ENCODE data around the gene SRSF5.
"Not testable (repeated sequence)": the region's sequence is repeated elsewhere in the genome, so short reads cannot be mapped to it uniquely, and the experiment has no call there.

SRSF5 gene

DNA sequence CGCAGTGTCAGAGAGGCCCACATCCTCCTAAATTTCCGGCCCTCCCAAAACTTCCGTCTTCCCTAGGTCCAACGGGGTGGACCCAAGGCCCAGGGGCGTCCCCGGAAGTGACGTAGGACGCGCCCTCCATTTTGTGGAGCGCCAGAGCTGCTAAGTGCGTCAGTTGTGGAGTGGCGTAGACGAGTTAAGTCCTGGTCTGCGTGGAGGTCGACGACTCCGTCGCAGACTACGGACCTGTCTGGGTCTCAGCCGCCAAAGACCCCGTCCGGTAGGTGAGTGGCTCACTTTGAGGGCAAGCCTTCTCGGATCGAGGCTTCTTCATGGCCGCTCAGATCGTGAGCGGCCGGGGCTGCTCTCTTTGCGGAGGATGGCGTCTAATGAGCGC lies at the start of gene SRSF5:
Gene SRSF5, plus strand, starts transcription at position 159 of the 385 bp plus-strand sequence. CDS start 1,015 bp downstream, outside the sequence.
- DNase-seq (ENCODE audit: low read depth in 2 of 2) = peak; percentile 99
- TF ChIP-seq CTCF (IDR thresholded peaks at IDR 0.05; ENCODE audit: low read depth, low read length) = no peak
- peak within 1 kb of the TSS; percentile 96 to 99 for H3K4me3 ChIP-seq (replicated peaks in 1 of 2; ENCODE audit: low read depth in 2 of 2, low read length in 2 of 2)

DNA sequence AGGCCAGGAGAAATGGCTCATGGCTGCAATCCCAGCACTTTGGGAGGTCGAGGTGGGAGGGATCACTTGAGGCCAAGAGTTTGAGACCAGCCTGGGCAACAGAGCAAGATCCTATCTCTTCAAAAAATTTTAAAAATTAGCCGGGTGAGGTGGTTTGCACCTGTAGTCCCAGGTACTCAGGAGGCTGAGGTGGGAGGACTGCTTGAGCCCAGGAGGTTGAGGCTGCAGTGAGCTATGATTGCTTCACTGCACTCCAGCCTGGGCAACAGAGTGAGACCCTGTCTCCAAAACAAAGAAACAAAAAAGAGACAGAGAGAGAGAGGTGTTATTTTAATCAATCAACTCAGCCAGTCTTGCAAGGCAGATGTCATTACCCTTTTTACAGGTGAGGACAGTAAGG lies 48.3 kb upstream of the SRSF5 start:
- H3K4me3 ChIP-seq (replicated peaks in 1 of 2; ENCODE audit: low read depth in 2 of 2, low read length in 2 of 2); DNase-seq (ENCODE audit: low read depth in 2 of 2): not testable (repeated sequence)

- H3K4me3 ChIP-seq (replicated peaks in 1 of 2; ENCODE audit: low read depth in 2 of 2, low read length in 2 of 2) = no peak overlapping the region
- peak; percentile 98 to 100 for DNase-seq (ENCODE audit: low read depth in 2 of 2)
- no peak for TF ChIP-seq CTCF (IDR thresholded peaks at IDR 0.05; ENCODE audit: low read depth, low read length)
Measured at GRCh38 chr14:69719501-69719951, 47.4 kb upstream of the SRSF5 start.

DNA sequence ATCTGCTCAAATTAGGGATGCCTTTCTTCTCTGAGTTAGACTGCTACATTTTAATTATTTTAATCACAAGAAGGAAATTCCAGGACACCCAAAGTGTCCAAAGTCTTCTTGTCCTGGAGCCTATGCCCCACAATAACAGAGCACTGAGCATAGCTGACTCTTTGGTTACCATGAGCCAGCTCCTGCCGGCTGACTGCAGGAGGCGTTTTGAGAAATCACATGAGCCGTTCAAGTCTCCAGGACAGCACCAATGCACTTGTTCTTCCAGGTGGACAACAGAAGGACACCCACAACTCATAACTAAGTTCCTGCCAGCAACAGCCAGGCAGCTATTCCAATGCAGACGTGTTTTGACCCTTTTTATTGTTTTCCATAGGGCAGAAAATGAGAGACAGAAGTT lies 46.0 kb upstream of the SRSF5 start:
- no peak for DNase-seq (ENCODE audit: low read depth in 2 of 2)
- no peak overlapping the region for H3K4me3 ChIP-seq (replicated peaks in 1 of 2; ENCODE audit: low read depth in 2 of 2, low read length in 2 of 2)
- TF ChIP-seq CTCF (IDR thresholded peaks at IDR 0.05; ENCODE audit: low read depth, low read length) = no peak

GRCh38 chr14:69726761-69727511 lies 40.0 kb upstream of the SRSF5 start:
- peak; percentile 81 to 82 for DNase-seq (ENCODE audit: low read depth in 2 of 2)
- peak; percentile 99 for TF ChIP-seq CTCF (IDR thresholded peaks at IDR 0.05; ENCODE audit: low read depth, low read length)
- peak overlapping the region in 1 of 2 donors; percentile 30 for H3K4me3 ChIP-seq (replicated peaks in 1 of 2; ENCODE audit: low read depth in 2 of 2, low read length in 2 of 2)

DNA sequence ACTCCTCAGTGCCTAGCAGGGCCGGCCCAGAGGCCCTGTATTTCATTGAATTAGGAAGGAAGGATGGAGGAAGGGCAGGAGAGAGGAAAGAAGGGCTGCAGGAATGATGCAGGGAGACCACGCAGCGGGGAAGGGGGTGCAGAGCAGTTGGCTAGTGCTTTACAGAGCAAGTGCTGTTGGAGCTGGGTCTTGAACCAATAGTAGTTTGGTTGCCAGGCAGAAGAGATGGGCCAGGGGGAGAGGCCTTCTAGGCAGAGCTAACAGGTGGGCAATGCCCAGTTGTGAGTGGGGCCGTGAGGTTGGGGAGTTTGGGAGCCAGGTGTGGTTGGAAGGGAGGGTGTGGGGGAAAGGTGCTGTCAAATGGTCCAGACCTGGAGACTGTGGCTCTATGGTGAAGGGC lies 39.1 kb upstream of the SRSF5 start:
- no peak for DNase-seq (ENCODE audit: low read depth in 2 of 2)
- H3K4me3 ChIP-seq (replicated peaks in 1 of 2; ENCODE audit: low read depth in 2 of 2, low read length in 2 of 2) = no peak overlapping the region
- no peak for TF ChIP-seq CTCF (IDR thresholded peaks at IDR 0.05; ENCODE audit: low read depth, low read length)

DNA sequence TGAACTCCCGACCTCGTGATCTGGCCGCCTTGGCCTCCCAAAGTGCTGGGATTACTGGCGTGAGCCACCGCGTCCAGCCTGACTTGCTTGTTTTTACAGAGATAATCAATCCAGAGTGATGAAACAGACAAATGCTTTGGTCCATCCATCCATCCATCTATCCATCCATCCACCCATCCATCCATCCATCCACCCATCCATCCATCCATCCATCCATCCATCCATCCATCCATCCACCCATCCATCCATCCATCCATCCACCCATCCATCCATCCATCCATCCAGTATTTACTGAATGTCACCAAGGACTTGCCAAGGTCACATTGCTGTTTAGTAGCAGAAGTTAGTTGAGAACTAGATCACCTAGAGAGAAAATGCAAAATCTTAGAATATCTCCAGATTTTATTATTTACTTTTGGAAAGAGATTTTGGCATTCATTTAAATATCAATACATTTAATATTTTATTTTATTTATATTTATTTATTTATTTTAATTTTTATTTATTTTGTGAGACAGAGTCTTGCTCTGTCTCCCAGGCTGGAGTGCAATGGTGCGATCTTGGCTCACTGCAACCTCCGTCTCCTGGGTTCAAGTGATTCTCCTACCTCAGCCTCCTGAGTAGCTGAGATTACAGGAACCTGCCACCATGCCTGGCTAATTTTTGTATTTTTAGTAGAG lies 34.9 kb upstream of the SRSF5 start:
- DNase-seq (ENCODE audit: low read depth in 2 of 2); H3K4me3 ChIP-seq (replicated peaks in 1 of 2; ENCODE audit: low read depth in 2 of 2, low read length in 2 of 2): not testable (repeated sequence)

GRCh38 chr14:69736405-69736804 lies 30.5 kb upstream of the SRSF5 start:
- not testable (repeated sequence) for H3K4me3 ChIP-seq (replicated peaks in 1 of 2; ENCODE audit: low read depth in 2 of 2, low read length in 2 of 2); DNase-seq (ENCODE audit: low read depth in 2 of 2)

All from cardiac fibroblast (primary cell).